HepG2 (cell line): ENCODE results near the gene CH25H. TPM values are rescaled to one million over a fixed set of nuclear protein-coding genes. Genes with fewer than 3 reads are reported as not detected.

ENCODE experiments used
- E2F2 ChIP-seq: sonication (generic); formaldehyde crosslinking; IDR thresholded peaks from 2 replicates; pipeline ENCODE4 v1.4.0; 2020; ENCODE audit warnings: missing genetic modification reagents, borderline replicate concordance
- EZH2 ChIP-seq: conservative IDR thresholded peaks from 2 replicates; pipeline ENCODE4 v1.6.1; 2012; ENCODE audit warnings: mild to moderate bottlenecking, low read depth, low read length, moderate library complexity
- GATA4 ChIP-seq: sonication (generic); IDR thresholded peaks from 2 replicates; pipeline ENCODE4 v1.6.1; 2016; ENCODE audit warnings: antibody characterized with exemption, low read depth, borderline replicate concordance
- SIX4 ChIP-seq: sonication (generic); formaldehyde crosslinking; IDR thresholded peaks from 2 replicates; pipeline ENCODE4 v1.4.0; 2020; ENCODE audit warnings: missing genetic modification reagents
- TBX2 ChIP-seq: sonication (generic); formaldehyde crosslinking; IDR thresholded peaks from 2 replicates; pipeline ENCODE4 v1.5.0; 2020; ENCODE audit warnings: missing genetic modification reagents, mild to moderate bottlenecking, borderline replicate concordance
- ZBTB1 ChIP-seq: sonication (generic); formaldehyde crosslinking; IDR thresholded peaks from 2 replicates; pipeline ENCODE4 v1.4.0; 2020; ENCODE audit warnings: missing genetic modification reagents, borderline replicate concordance
- ZBTB21 ChIP-seq: sonication (generic); formaldehyde crosslinking; IDR thresholded peaks from 2 replicates; pipeline ENCODE4 v1.4.0; 2020; ENCODE audit warnings: missing genetic modification reagents
- ZFX ChIP-seq: sonication (generic); formaldehyde crosslinking; IDR thresholded peaks from 2 replicates; pipeline ENCODE4 v1.4.0; 2020; ENCODE audit warnings: mild to moderate bottlenecking, low read depth, missing genetic modification reagents, moderate library complexity
- ZMYM4 ChIP-seq: sonication (generic); formaldehyde crosslinking; IDR thresholded peaks from 2 replicates; pipeline ENCODE4 v1.8.1; 2023; ENCODE audit warnings: mild to moderate bottlenecking, missing genetic modification reagents
- ZNF10 ChIP-seq: sonication (generic); formaldehyde crosslinking; IDR thresholded peaks from 2 replicates; pipeline ENCODE4 v1.4.0; 2020; ENCODE audit warnings: mild to moderate bottlenecking, low read depth, missing genetic modification reagents, borderline replicate concordance
- ZNF224 ChIP-seq: sonication (generic); formaldehyde crosslinking; IDR thresholded peaks from 2 replicates; pipeline ENCODE4 v1.5.0; 2020; ENCODE audit warnings: mild to moderate bottlenecking, missing genetic modification reagents
- ZNF235 ChIP-seq: sonication (generic); formaldehyde crosslinking; IDR thresholded peaks from 2 replicates; pipeline ENCODE4 v1.8.1; 2023; ENCODE audit warnings: mild to moderate bottlenecking, missing genetic modification reagents, borderline replicate concordance
- ZNF30 ChIP-seq: sonication (generic); formaldehyde crosslinking; IDR thresholded peaks from 2 replicates; pipeline ENCODE4 v1.5.0; 2020; ENCODE audit warnings: mild to moderate bottlenecking, missing genetic modification reagents
- ZNF367 ChIP-seq: sonication (generic); formaldehyde crosslinking; IDR thresholded peaks from 2 replicates; pipeline ENCODE4 v1.4.0; 2020; ENCODE audit warnings: missing genetic modification reagents, borderline replicate concordance
- ZNF569 ChIP-seq: sonication (generic); formaldehyde crosslinking; IDR thresholded peaks from 2 replicates; pipeline ENCODE4 v1.5.0; 2020; ENCODE audit warnings: mild to moderate bottlenecking, missing genetic modification reagents, moderate library complexity, borderline replicate concordance
- ZNF598 ChIP-seq: sonication (generic); formaldehyde crosslinking; IDR thresholded peaks from 2 replicates; pipeline ENCODE4 v1.5.1; 2020; ENCODE audit warnings: mild to moderate bottlenecking, missing genetic modification reagents, borderline replicate concordance
- ZNF646 ChIP-seq: sonication (generic); formaldehyde crosslinking; IDR thresholded peaks from 2 replicates; pipeline ENCODE4 v1.9.0; 2021; ENCODE audit warnings: mild to moderate bottlenecking, missing genetic modification reagents
- ZSCAN21 ChIP-seq: sonication (generic); formaldehyde crosslinking; IDR thresholded peaks from 2 replicates; pipeline ENCODE4 v1.8.0; 2022; ENCODE audit warnings: mild to moderate bottlenecking, missing genetic modification reagents, moderate library complexity, borderline replicate concordance
- polyA plus RNA-seq, 8 experiments: library from polyadenylated mRNA; depleted of rRNA in 3 of 8; stranded (reverse) in 7 of 8; unstranded in 1 of 8; fragments of >200 nt; fragmentation: Illumina TruSeq in 4 of 8; extraction: Trizol in 4 of 8; gene quantifications; 2 replicates each; pipeline versions ENCODE4 v1.2.1 to v1.2.3, GENCODE V29; 2011 to 2016; ENCODE audit warnings: low read depth in 4 of 8, missing spikeins in 1 of 8, mixed read lengths in 1 of 8; ENCODE audit not compliant: insufficient read depth in 1 of 8
- total RNA-seq, 5 experiments: library from RNA; depleted of rRNA; stranded (reverse); fragments of >200 nt; fragmentation: Illumina TruSeq; extraction: Trizol; gene quantifications; 2 replicates each; pipeline ENCODE4 v1.2.3, GENCODE V29; 2016; ENCODE audit warnings: low read depth in 1 of 5
- TF ChIP-seq, protein P1 (sequence below): sonication (generic); formaldehyde crosslinking; IDR thresholded peaks from 2 replicates; pipeline ENCODE4 v1.4.0; 2020; ENCODE audit warnings: missing genetic modification reagents
- TF ChIP-seq, protein P2 (sequence below): sonication (generic); formaldehyde crosslinking; IDR thresholded peaks from 2 replicates; pipeline ENCODE4 v1.4.0; 2020; ENCODE audit warnings: mild to moderate bottlenecking, low read depth, missing genetic modification reagents

The CH25H gene
- total and polyA plus RNA-seq, 2 of the 13 experiments (the other 11 are each of a cell fraction or from before 2014, with no cell fraction given) = not detected

DNA sequence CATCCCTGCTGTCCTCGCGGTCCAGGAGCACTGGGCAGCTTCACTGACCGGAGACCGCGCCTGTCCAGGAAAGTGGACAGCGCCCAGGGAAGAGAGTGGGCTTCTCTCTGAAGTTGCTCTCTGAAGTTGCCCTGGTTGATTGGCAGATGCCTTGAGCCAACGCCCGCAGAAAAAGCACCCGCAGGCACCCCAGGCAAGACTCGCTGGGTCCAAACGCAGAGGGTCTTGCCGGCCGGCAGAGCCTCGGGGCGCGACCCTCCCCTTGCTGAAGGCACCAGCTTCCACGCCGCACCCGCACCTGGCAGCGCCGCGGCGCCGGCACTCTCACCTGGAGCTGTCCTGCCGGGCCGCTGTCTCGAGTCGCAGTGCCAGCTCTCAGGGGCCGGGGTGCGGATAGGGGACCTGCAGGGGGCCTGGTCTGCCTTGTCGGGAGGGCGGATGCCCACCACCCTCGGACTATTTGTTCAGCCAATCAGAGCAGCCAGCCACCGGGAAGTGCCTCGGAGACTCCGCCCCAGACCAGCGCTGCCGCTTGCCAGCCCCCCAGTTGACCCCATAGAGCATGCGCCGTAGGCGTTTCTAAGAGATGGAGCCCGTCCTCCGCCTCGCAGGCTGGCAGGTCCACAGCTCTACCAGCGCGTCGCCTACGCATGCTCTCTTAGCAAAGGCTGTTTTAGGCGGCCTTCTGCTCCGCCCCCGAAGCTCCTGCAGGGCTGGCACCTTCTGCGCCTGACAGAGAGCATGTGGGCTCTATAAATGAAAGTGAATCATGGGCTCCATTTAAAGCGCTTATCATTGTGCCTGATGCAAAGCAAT lies 44.5 kb upstream of the CH25H start, which contains the start of gene LIPA (continued):
- TF ChIP-seq ZNF646 (CRISPR knock-in tag) (no peak), ZNF569 (CRISPR knock-in tag) (no peak), ZNF367 (no peak), ZNF598 (no peak), GATA4 (no peak), ZFX (peak; percentile 70), ZSCAN21 (peak; percentile 79; the same call in 1 of the 2 replicates), TBX2 (CRISPR knock-in tag) (peak; percentile 65; the same call in 1 of the 2 replicates), ZBTB21 (no peak), EZH2 (no peak), ZMYM4 (CRISPR knock-in tag) (peak; percentile 90), ZNF235 (CRISPR knock-in tag) (no peak), ZNF30 (CRISPR knock-in tag) (no peak), E2F2 (CRISPR knock-in tag) (no peak), ZNF224 (no peak), ZNF10 (CRISPR knock-in tag) (no peak), ZBTB1 (CRISPR knock-in tag) (no peak), SIX4 (no peak)
- TF ChIP-seq, protein P1, sequence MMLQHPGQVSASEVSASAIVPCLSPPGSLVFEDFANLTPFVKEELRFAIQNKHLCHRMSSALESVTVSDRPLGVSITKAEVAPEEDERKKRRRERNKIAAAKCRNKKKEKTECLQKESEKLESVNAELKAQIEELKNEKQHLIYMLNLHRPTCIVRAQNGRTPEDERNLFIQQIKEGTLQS (CRISPR knock-in tag) = no peak
- TF ChIP-seq, protein P2, sequence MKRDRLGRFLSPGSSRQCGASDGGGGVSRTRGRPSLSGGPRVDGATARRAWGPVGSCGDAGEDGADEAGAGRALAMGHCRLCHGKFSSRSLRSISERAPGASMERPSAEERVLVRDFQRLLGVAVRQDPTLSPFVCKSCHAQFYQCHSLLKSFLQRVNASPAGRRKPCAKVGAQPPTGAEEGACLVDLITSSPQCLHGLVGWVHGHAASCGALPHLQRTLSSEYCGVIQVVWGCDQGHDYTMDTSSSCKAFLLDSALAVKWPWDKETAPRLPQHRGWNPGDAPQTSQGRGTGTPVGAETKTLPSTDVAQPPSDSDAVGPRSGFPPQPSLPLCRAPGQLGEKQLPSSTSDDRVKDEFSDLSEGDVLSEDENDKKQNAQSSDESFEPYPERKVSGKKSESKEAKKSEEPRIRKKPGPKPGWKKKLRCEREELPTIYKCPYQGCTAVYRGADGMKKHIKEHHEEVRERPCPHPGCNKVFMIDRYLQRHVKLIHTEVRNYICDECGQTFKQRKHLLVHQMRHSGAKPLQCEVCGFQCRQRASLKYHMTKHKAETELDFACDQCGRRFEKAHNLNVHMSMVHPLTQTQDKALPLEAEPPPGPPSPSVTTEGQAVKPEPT (CRISPR knock-in tag) = no peak
